Endothelial cell of umbilical vein (primary cell): ENCODE results near the gene CDX1. TPM values are rescaled to one million over a fixed set of nuclear protein-coding genes. Genes with fewer than 3 reads are reported as not detected.
A peak's percentile ranks its signal among the peaks of the same experiment; 100 is the strongest.

Source experiments
- BruUV-seq: library from RNA; stranded (reverse); fragments of 400-500 nt; replicated peaks from 2 replicates; lab custom pipeline; 2021; lab: Mats Ljungman, UMichigan
- CTCF ChIA-PET: fragments of 300-600, 350-600 bp; sonication (Branson Sonifier 250); formaldehyde crosslinking; loops from one replicate; lab custom pipeline; 2021; ENCODE audit warnings: antibody characterized with exemption, inconsistent platforms; lab: Charles Lee
- POLR2A ChIA-PET: fragments of 300-600, 350-600 bp; sonication (Branson Sonifier 250); formaldehyde crosslinking; loops from one replicate; lab custom pipeline; 2021; ENCODE audit warnings: antibody characterized with exemption, inconsistent platforms; lab: Charles Lee
- DNase-seq: peaks from one replicate; pipeline ENCODE4 v3.0.0-alpha.2; 2011; ENCODE audit warnings: low read depth, low spot score
- FAIRE-seq: peaks from 2 replicates; lab custom pipeline; 2011; peaks lifted over from hg19 to GRCh38; lab: Jason Lieb, UNC
- H2AFZ ChIP-seq: 2 replicates; pipeline ENCODE4 v1.6.0; 2012; ENCODE audit warnings: low read depth, low read length, control low read depth, inconsistent platforms
- H3K27ac ChIP-seq: 2 replicates; pipeline ENCODE4 v1.5.1; 2011; ENCODE audit warnings: low read depth, mild to moderate bottlenecking, control low read depth, low read length, moderate library complexity; ENCODE audit not compliant: insufficient read depth
- H3K27me3 ChIP-seq, 2 experiments: 2 replicates each; pipeline versions ENCODE4 v1.6.0 to v1.6.1; 2011; ENCODE audit warnings: low read length in 2 of 2, mixed read lengths in 1 of 2; ENCODE audit not compliant: control insufficient read depth in 2 of 2, insufficient read depth in 2 of 2
- H3K36me3 ChIP-seq, 2 experiments: 2 replicates in 1 of 2; 3 replicates in 1 of 2; pipeline ENCODE4 v1.5.1; 2011; ENCODE audit warnings: low read length in 2 of 2, mild to moderate bottlenecking in 1 of 2, moderate library complexity in 1 of 2; ENCODE audit not compliant: control insufficient read depth in 2 of 2, insufficient read depth in 2 of 2; ENCODE audit errors: extremely low read depth in 1 of 2
- H3K4me1 ChIP-seq: 3 replicates; pipeline ENCODE4 v1.5.1; 2011; ENCODE audit warnings: mild to moderate bottlenecking, low read length; ENCODE audit not compliant: control insufficient read depth, insufficient read depth; ENCODE audit errors: extremely low read depth
- H3K4me2 ChIP-seq: 2 replicates; pipeline ENCODE4 v1.6.1; 2011; ENCODE audit warnings: low read length, control low read depth, mixed read lengths; ENCODE audit not compliant: insufficient read depth
- H3K4me3 ChIP-seq, 3 experiments: fragments of 200-600 bp in 1 of 3; sonication (generic), shearing (Covaris generic) in 1 of 3; replicated peaks in 1 of 3; 2 replicates each; pipeline ENCODE4 v1.5.1; 2011 to 2016; ENCODE audit warnings: control low read depth in 3 of 3, low read length in 3 of 3, mild to moderate bottlenecking in 2 of 3, inconsistent platforms in 1 of 3, low read depth in 1 of 3, moderate library complexity in 1 of 3; ENCODE audit not compliant: insufficient read depth in 1 of 3
- H3K79me2 ChIP-seq: 2 replicates; pipeline ENCODE4 v1.6.0; 2012; ENCODE audit warnings: low read length, inconsistent platforms; ENCODE audit not compliant: control insufficient read depth, insufficient read depth
- H3K9ac ChIP-seq: replicated peaks from 2 replicates; pipeline ENCODE3; 2011; ENCODE audit warnings: low read length, control low read depth; ENCODE audit not compliant: insufficient read depth; ENCODE audit errors: extremely low read depth
- H3K9me1 ChIP-seq: replicated peaks from 3 replicates; pipeline ENCODE4 v1.6.0; 2011; ENCODE audit warnings: mild to moderate bottlenecking, low read length; ENCODE audit not compliant: control insufficient read depth, insufficient read depth; ENCODE audit errors: extremely low read depth
- H3K9me3 ChIP-seq: replicated peaks from 2 replicates; pipeline ENCODE4 v1.5.1; 2012; ENCODE audit warnings: low read length, inconsistent platforms; ENCODE audit not compliant: control insufficient read depth, insufficient read depth
- H4K20me1 ChIP-seq: replicated peaks from 2 replicates; pipeline ENCODE3; 2011; ENCODE audit warnings: mild to moderate bottlenecking, low read length; ENCODE audit not compliant: control insufficient read depth, insufficient read depth; ENCODE audit errors: extremely low read depth
- CTCF ChIP-seq, 2 donors: IDR thresholded peaks; 1 replicate in 1 of 2; 2 replicates in 1 of 2; pipeline ENCODE4 v1.5.1; 2011; ENCODE audit warnings: low read length in 2 of 2, mild to moderate bottlenecking in 2 of 2, moderate library complexity in 2 of 2, control low read depth in 1 of 2, inconsistent platforms in 1 of 2, low read depth in 1 of 2; ENCODE audit not compliant: insufficient read depth in 1 of 2; ENCODE audit errors: extremely low read depth in 1 of 2
- MYC ChIP-seq: IDR thresholded peaks from one replicate; pipeline ENCODE4 v1.6.1; 2011; ENCODE audit warnings: mild to moderate bottlenecking, low read depth, low read length
- dilution Hi-C: fragments of 300-500 bp; cut with MboI; formaldehyde crosslinking; loops from one replicate; pipeline ENCODE4 v1.15.0; 2019; ENCODE audit warnings: low sequenced_read_pairs; ENCODE audit not compliant: extremely low pct_ligation_motif_present
- intact Hi-C: fragments of 100-400 bp; cut with micrococcal nuclease; formaldehyde crosslinking; loops from one replicate; pipeline ENCODE4 v1.10.0; 2022
- polyA plus RNA-seq, 4 experiments: library from polyadenylated mRNA; depleted of rRNA in 3 of 4; stranded (reverse) in 3 of 4; unstranded in 1 of 4; fragments of >200 nt; gene quantifications; 2 replicates each; pipeline versions ENCODE4 v1.2.1 to v1.2.3, GENCODE V29; 2011 to 2012; ENCODE audit warnings: missing spikeins in 1 of 4
- total RNA-seq: library from RNA; stranded (reverse); gene quantifications from 2 replicates; pipeline ENCODE4 v1.2.3, GENCODE V29; 2021

CDX1 gene
- total and polyA plus RNA-seq, 2 donors (not counting 3 experiments of a cell fraction or from before 2014, with no cell fraction given): not detected

- H3K36me3 ChIP-seq: no peaks in the 10 kb centered on the region
Observed at GRCh38 chr5:150122158-150122510, 44.4 kb upstream of the CDX1 start.

More at GRCh38 chr5:150122158-150122510, 44.4 kb upstream of the CDX1 start:
- ChIA-PET CTCF (interaction anchor here (0.7 to 1.7 kb wide), 5 partner anchors 10 to 288 kb away, joined by 3 to 6 read pairs (median 4); no protein-coding TSS in a partner anchor), POLR2A (no interaction called here)
- H3K27ac ChIP-seq: no peak overlapping the region
- DNase-seq: no peak
- H2AFZ ChIP-seq: no peak overlapping the region
- H3K79me2 ChIP-seq: no peaks in the 10 kb centered on the region
- H3K9me3 ChIP-seq: no peaks in the 10 kb centered on the region
- H3K9me1 ChIP-seq: no peaks in the 10 kb centered on the region
- peaks cover 9% of the 10 kb centered on the region for H3K4me1 ChIP-seq
- intact Hi-C loops (no loop called here), dilution Hi-C loops (no loop called here)
- no peak overlapping the region for H3K9ac ChIP-seq
- no peaks in the 10 kb centered on the region for H3K27me3 ChIP-seq
- H3K4me3 ChIP-seq: no peak overlapping the region
- H4K20me1 ChIP-seq: no peaks in the 10 kb centered on the region
- BruUV-seq: no TSS peak
- TF ChIP-seq CTCF (IDR thresholded peaks at IDR 0.05; ENCODE audit: extremely low read depth in 1 of 2, insufficient read depth in 1 of 2, low read depth in 1 of 2, low read length in 2 of 2): peak in 1 of 2 donors; percentile 15
- no peak for TF ChIP-seq MYC
- H3K4me2 ChIP-seq: no peak overlapping the region
- FAIRE-seq: no peak
